Transverse colon (tissue), 4 donors: ENCODE measurements around the gene SETD3.

Experiments used
- POLR2A ChIP-seq: fragments of 450-650 bp; IDR thresholded peaks from one replicate; pipeline ENCODE4 v1.6.1; 2016; ENCODE audit warnings: antibody characterized with exemption, mild to moderate bottlenecking, moderate library complexity
- POLR2AphosphoS5 ChIP-seq, 3 donors: sonication (generic); formaldehyde crosslinking; IDR thresholded peaks; one replicate each; pipeline ENCODE4 v1.6.1; 2016; ENCODE audit warnings: antibody characterized with exemption in 3 of 3
- TF ChIP-seq, protein P1 (sequence below), 5 experiments: fragments of 200-600 bp in 3 of 5; fragments of 450-650 bp in 2 of 5; sonication (generic) in 3 of 5; IDR thresholded peaks; 1 replicate in 2 of 5; 2 replicates in 3 of 5; pipeline ENCODE4 v1.5.1; 2016 to 2017; ENCODE audit warnings: antibody characterized with exemption in 5 of 5, inconsistent platforms in 3 of 5, mild to moderate bottlenecking in 2 of 5, moderate library complexity in 1 of 5

DNA sequence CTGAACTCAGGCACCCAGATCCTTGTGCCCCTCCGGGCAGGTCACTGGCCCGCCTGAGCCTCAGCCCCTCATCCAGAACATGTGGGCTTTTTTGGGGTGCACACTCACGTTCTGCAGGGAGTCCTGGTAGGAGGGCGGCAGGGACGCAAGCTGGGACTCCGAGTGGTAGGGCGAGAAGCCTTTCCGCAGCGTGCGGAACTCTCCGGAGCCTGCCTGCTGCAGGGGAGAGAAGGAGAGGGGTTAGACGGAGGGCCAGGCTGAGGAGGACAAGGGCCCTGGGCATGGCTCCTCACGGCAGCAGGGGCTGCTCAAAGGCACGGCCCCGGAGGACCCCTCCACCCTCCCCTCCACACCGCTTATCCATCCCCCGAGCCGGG, 41.4 kb upstream of the SETD3 start:
- TF ChIP-seq, protein P1, sequence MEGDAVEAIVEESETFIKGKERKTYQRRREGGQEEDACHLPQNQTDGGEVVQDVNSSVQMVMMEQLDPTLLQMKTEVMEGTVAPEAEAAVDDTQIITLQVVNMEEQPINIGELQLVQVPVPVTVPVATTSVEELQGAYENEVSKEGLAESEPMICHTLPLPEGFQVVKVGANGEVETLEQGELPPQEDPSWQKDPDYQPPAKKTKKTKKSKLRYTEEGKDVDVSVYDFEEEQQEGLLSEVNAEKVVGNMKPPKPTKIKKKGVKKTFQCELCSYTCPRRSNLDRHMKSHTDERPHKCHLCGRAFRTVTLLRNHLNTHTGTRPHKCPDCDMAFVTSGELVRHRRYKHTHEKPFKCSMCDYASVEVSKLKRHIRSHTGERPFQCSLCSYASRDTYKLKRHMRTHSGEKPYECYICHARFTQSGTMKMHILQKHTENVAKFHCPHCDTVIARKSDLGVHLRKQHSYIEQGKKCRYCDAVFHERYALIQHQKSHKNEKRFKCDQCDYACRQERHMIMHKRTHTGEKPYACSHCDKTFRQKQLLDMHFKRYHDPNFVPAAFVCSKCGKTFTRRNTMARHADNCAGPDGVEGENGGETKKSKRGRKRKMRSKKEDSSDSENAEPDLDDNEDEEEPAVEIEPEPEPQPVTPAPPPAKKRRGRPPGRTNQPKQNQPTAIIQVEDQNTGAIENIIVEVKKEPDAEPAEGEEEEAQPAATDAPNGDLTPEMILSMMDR (IDR thresholded peaks at IDR 0.05), result no peak
- TF ChIP-seq POLR2A (no peak), POLR2AphosphoS5 (IDR thresholded peaks at IDR 0.05) (no peak)
